Hepatocyte (in vitro differentiated cells): ENCODE data around the gene PAQR9.

Experiments
- CTCF ChIP-seq: fragments of 200-600 bp; sonication (generic); IDR thresholded peaks from 2 replicates; pipeline ENCODE4 v1.5.1; 2016; ENCODE audit warnings: antibody characterized with exemption, mild to moderate bottlenecking; ENCODE audit not compliant: poor library complexity
- EZH2 ChIP-seq: fragments of 200-600 bp; sonication (generic); IDR thresholded peaks from 2 replicates; pipeline ENCODE4 v1.6.1; 2016; ENCODE audit warnings: antibody characterized with exemption, mild to moderate bottlenecking, borderline replicate concordance
- EZH2phosphoT487 ChIP-seq: fragments of 200-600 bp; sonication (generic); IDR thresholded peaks from one replicate; pipeline ENCODE4 v1.6.1; 2018; ENCODE audit warnings: antibody characterized with exemption, mild to moderate bottlenecking, low read depth, moderate library complexity; ENCODE audit not compliant: unreplicated experiment, severe bottlenecking

DNA sequence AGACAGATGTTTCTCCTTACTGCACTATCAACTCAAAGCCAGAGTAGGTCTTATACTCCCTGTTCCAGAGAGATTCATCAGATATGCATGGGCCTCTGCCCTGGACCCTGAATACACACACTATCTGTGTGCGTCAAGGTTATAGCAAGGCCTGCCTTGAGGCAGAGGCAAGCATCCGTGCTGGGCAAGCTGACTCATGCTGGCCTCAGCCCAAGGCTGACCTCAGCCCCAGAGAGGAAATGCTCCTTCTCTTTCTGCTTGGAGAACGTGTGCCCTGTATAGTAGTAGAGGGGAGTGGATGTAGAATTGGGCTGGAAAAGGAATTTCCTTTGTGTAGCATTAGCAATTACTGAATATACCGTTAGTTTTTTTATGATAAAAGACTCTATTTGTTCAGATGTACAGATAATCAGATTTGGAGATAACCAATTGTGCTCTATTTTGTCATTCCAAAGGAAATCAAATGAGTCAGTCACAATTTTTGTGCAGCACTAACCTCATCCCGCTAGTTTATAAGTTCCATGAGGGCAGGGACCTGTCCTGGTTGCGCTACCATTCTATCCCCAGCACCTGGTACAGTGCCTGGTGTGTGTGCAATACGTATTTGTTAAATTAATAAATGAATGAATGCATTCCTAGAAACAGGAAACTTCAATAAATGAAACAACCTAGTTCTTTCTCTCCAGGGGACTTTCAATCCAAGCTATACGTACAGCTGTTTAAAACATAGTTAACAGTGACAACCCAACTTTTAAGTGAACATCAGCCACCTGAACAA is 13.3 kb upstream of the PAQR9 start:
- TF ChIP-seq CTCF (no peak), EZH2 (no peak), EZH2phosphoT487 (no peak)
